ENCODE results near the gene ELOB.

DNA sequence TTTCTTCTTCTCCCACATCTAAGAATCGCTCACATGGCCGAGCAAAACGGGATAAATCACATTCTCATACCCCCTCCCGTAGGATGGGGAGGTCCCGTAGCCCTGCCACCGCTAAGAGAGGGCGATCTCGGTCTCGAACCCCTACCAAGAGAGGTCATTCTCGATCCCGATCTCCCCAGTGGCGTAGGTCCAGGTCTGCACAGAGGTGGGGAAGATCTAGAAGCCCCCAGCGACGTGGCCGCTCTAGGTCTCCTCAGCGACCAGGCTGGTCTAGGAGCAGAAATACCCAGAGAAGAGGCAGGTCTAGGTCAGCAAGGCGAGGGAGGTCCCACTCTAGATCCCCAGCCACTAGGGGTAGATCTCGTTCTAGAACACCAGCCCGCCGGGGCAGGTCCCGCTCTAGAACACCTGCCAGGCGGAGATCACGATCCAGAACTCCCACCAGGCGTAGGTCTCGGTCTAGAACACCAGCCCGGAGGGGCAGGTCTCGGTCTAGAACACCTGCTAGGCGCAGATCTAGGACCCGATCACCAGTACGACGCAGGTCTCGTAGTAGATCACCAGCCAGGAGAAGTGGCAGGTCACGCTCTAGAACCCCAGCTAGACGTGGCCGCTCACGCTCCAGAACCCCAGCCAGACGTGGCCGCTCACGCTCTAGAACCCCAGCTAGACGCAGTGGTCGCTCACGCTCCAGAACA lies 15.0 kb downstream of the ELOB start:
- TF ChIP-seq, protein P1, sequence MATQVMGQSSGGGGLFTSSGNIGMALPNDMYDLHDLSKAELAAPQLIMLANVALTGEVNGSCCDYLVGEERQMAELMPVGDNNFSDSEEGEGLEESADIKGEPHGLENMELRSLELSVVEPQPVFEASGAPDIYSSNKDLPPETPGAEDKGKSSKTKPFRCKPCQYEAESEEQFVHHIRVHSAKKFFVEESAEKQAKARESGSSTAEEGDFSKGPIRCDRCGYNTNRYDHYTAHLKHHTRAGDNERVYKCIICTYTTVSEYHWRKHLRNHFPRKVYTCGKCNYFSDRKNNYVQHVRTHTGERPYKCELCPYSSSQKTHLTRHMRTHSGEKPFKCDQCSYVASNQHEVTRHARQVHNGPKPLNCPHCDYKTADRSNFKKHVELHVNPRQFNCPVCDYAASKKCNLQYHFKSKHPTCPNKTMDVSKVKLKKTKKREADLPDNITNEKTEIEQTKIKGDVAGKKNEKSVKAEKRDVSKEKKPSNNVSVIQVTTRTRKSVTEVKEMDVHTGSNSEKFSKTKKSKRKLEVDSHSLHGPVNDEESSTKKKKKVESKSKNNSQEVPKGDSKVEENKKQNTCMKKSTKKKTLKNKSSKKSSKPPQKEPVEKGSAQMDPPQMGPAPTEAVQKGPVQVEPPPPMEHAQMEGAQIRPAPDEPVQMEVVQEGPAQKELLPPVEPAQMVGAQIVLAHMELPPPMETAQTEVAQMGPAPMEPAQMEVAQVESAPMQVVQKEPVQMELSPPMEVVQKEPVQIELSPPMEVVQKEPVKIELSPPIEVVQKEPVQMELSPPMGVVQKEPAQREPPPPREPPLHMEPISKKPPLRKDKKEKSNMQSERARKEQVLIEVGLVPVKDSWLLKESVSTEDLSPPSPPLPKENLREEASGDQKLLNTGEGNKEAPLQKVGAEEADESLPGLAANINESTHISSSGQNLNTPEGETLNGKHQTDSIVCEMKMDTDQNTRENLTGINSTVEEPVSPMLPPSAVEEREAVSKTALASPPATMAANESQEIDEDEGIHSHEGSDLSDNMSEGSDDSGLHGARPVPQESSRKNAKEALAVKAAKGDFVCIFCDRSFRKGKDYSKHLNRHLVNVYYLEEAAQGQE (IDR thresholded peaks at IDR 0.05; ENCODE audit: low read depth, low read length): no peak
- TF ChIP-seq, protein P2, sequence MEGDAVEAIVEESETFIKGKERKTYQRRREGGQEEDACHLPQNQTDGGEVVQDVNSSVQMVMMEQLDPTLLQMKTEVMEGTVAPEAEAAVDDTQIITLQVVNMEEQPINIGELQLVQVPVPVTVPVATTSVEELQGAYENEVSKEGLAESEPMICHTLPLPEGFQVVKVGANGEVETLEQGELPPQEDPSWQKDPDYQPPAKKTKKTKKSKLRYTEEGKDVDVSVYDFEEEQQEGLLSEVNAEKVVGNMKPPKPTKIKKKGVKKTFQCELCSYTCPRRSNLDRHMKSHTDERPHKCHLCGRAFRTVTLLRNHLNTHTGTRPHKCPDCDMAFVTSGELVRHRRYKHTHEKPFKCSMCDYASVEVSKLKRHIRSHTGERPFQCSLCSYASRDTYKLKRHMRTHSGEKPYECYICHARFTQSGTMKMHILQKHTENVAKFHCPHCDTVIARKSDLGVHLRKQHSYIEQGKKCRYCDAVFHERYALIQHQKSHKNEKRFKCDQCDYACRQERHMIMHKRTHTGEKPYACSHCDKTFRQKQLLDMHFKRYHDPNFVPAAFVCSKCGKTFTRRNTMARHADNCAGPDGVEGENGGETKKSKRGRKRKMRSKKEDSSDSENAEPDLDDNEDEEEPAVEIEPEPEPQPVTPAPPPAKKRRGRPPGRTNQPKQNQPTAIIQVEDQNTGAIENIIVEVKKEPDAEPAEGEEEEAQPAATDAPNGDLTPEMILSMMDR (IDR thresholded peaks at IDR 0.05): no peak
- TF ChIP-seq, protein P3, sequence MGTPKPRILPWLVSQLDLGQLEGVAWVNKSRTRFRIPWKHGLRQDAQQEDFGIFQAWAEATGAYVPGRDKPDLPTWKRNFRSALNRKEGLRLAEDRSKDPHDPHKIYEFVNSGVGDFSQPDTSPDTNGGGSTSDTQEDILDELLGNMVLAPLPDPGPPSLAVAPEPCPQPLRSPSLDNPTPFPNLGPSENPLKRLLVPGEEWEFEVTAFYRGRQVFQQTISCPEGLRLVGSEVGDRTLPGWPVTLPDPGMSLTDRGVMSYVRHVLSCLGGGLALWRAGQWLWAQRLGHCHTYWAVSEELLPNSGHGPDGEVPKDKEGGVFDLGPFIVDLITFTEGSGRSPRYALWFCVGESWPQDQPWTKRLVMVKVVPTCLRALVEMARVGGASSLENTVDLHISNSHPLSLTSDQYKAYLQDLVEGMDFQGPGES (IDR thresholded peaks at IDR 0.05; ENCODE audit: low read depth, low read length): no peak
- TF ChIP-seq, protein P4, sequence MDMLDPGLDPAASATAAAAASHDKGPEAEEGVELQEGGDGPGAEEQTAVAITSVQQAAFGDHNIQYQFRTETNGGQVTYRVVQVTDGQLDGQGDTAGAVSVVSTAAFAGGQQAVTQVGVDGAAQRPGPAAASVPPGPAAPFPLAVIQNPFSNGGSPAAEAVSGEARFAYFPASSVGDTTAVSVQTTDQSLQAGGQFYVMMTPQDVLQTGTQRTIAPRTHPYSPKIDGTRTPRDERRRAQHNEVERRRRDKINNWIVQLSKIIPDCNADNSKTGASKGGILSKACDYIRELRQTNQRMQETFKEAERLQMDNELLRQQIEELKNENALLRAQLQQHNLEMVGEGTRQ (IDR thresholded peaks at IDR 0.05; ENCODE audit: borderline replicate concordance, low read depth, low read length): no peak
- TF ChIP-seq EP300 (IDR thresholded peaks at IDR 0.05; ENCODE audit: borderline replicate concordance in 1 of 2, low read depth in 1 of 2, low read length in 1 of 2): no peak
- TF ChIP-seq RFX5 (IDR thresholded peaks at IDR 0.05; ENCODE audit: low read length): no peak
- no peak for TF ChIP-seq POLR2AphosphoS5 (IDR thresholded peaks at IDR 0.05; ENCODE audit: low read depth, low read length)
- no peak for TF ChIP-seq RAD21 (IDR thresholded peaks at IDR 0.05; ENCODE audit: low read length)

Data from SK-N-SH (cell line).